H1 (cell line): ENCODE data around the gene C3orf18.

ENCODE experiments used
- CEBPB ChIP-seq: IDR thresholded peaks from 2 replicates; pipeline ENCODE4 v1.6.1; 2012; ENCODE audit warnings: low read depth, low read length
- CHD2 ChIP-seq: IDR thresholded peaks from 2 replicates; pipeline ENCODE4 v1.6.1; 2012; ENCODE audit warnings: low read length, improper control_type of control experiment
- POLR2A ChIP-seq, 2 experiments: IDR thresholded peaks; 1 replicate in 1 of 2; 2 replicates in 1 of 2; pipeline ENCODE4 v1.6.1; 2011; ENCODE audit warnings: low read depth in 2 of 2, low read length in 2 of 2, mild to moderate bottlenecking in 2 of 2; ENCODE audit errors: control extremely low read depth in 1 of 2
- POLR2AphosphoS5 ChIP-seq: IDR thresholded peaks from 2 replicates; pipeline ENCODE4 v1.6.1; 2011; ENCODE audit warnings: low read depth, low read length
- RAD21 ChIP-seq, 2 experiments: IDR thresholded peaks in 1 of 2; conservative IDR thresholded peaks in 1 of 2; 2 replicates each; pipeline ENCODE4 v1.6.1; 2011; ENCODE audit warnings: low read depth in 2 of 2, low read length in 2 of 2, improper control_type of control experiment in 1 of 2, inconsistent platforms in 1 of 2, mild to moderate bottlenecking in 1 of 2, moderate library complexity in 1 of 2
- RNF2 ChIP-seq: fragments of 200-900, 300-1000 bp; sonication (generic); IDR thresholded peaks from 2 replicates; pipeline ENCODE4 v1.7.1; 2016; ENCODE audit warnings: borderline replicate concordance, low read depth, mild to moderate bottlenecking, antibody characterized with exemption, low read length; ENCODE audit not compliant: poor library complexity, severe bottlenecking; ENCODE audit errors: missing control alignments
- SP1 ChIP-seq: IDR thresholded peaks from 2 replicates; pipeline ENCODE4 v1.6.1; 2011; ENCODE audit warnings: low read depth, low read length
- TF ChIP-seq, protein P1 (sequence below), 3 experiments: IDR thresholded peaks; 1 replicate in 2 of 3; 2 replicates in 1 of 3; pipeline versions ENCODE4 v1.5.1 to v1.6.1; 2011; ENCODE audit warnings: low read length in 3 of 3, mild to moderate bottlenecking in 3 of 3, inconsistent platforms in 2 of 3, low read depth in 1 of 3, moderate library complexity in 1 of 3; ENCODE audit not compliant: insufficient read depth in 1 of 3; ENCODE audit errors: control extremely low read depth in 1 of 3
- TF ChIP-seq, protein P2 (sequence below): IDR thresholded peaks from 2 replicates; pipeline ENCODE4 v1.6.1; 2012; ENCODE audit warnings: inconsistent platforms

DNA sequence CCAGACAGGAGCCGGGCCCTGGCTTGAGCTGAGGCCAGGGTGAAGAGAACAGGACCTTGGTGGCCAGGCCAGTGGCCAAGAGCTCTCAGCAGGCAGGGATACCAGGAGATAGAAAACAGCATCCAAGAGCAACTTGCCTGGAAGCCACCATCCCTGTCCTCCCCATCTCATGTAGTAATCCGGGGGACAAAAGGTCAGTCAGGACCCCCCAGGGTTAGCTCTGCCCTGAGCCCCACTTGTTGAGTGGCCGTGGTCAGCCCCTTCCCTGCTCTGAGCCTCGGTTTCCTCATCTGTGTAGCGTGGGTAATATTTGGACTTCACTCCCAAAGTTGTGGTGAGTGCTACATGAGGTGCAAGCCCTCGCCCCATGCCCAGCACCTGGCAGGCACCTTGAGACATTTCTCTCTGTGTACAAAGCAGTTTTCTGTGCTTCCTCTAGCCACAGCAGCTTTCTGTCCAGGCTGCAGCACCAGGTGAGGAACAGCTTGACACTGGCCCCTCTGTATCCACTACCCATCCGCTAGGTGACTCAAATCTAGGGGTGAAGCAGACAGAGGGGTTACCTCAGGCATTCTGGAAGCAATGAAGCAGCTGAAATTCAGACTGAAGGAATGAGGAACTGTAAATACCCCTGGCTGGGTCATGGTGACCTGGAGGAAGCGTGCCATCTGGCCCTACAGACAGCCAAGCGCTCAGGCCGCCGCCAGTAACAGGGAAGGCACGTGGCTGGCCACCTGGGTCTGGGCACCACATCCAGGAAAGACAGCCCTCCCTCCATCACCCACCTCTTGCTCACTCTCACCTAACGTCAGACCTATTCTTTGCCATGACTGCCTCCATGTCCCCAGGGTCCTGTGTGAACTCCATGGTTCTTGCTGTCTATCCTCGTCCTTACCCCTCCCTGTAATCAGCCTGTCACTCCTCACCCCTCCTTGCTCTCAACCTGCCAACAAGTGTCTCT lies 37.4 kb upstream of the C3orf18 start:
- TF ChIP-seq, protein P1, sequence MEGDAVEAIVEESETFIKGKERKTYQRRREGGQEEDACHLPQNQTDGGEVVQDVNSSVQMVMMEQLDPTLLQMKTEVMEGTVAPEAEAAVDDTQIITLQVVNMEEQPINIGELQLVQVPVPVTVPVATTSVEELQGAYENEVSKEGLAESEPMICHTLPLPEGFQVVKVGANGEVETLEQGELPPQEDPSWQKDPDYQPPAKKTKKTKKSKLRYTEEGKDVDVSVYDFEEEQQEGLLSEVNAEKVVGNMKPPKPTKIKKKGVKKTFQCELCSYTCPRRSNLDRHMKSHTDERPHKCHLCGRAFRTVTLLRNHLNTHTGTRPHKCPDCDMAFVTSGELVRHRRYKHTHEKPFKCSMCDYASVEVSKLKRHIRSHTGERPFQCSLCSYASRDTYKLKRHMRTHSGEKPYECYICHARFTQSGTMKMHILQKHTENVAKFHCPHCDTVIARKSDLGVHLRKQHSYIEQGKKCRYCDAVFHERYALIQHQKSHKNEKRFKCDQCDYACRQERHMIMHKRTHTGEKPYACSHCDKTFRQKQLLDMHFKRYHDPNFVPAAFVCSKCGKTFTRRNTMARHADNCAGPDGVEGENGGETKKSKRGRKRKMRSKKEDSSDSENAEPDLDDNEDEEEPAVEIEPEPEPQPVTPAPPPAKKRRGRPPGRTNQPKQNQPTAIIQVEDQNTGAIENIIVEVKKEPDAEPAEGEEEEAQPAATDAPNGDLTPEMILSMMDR (IDR thresholded peaks at IDR 0.05; ENCODE audit: control extremely low read depth in 1 of 3, insufficient read depth in 1 of 3, low read depth in 1 of 3, low read length in 3 of 3): no peak
- TF ChIP-seq RAD21 (IDR thresholded peaks at IDR 0.05 in 1 of 2, conservative IDR thresholded peaks at IDR 0.05 in 1 of 2; ENCODE audit: low read depth in 2 of 2, low read length in 2 of 2) (no peak), POLR2A (IDR thresholded peaks at IDR 0.05; ENCODE audit: control extremely low read depth in 1 of 2, low read depth in 2 of 2, low read length in 2 of 2) (no peak), CHD2 (no peak), POLR2AphosphoS5 (no peak), CEBPB (no peak), SP1 (no peak), RNF2 (no peak)
- TF ChIP-seq, protein P2, sequence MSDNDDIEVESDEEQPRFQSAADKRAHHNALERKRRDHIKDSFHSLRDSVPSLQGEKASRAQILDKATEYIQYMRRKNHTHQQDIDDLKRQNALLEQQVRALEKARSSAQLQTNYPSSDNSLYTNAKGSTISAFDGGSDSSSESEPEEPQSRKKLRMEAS: no peak
